Lower lobe of right lung (tissue), 2 donors: ENCODE results near the gene IL1A. TPM values are rescaled to one million over a fixed set of nuclear protein-coding genes. Genes with fewer than 3 reads are reported as not detected.

Experiments used
- ATAC-seq, 2 donors: fragments of 200-7000 bp; cut with Tn5 transposase; one replicate each; pipeline ENCODE4 v1.9.1; 2020 to 2022; ENCODE audit warnings: mild to moderate bottlenecking in 2 of 2, moderate library complexity in 2 of 2
- DNase-seq: peaks from one replicate; pipeline ENCODE4 v3.0.0-alpha.2; 2020
- H3K27ac ChIP-seq: fragments of 200-600 bp; one replicate; pipeline ENCODE4 v1.8.0; 2022
- H3K27me3 ChIP-seq: fragments of 200-600 bp; one replicate; pipeline ENCODE4 v1.8.0; 2022; ENCODE audit warnings: low read depth
- H3K36me3 ChIP-seq: fragments of 200-600 bp; one replicate; pipeline ENCODE4 v1.8.0; 2022; ENCODE audit warnings: mild to moderate bottlenecking
- H3K4me1 ChIP-seq: fragments of 200-600 bp; one replicate; pipeline ENCODE4 v1.8.0; 2022
- H3K4me3 ChIP-seq: fragments of 200-600 bp; one replicate; pipeline ENCODE4 v1.8.0; 2022; ENCODE audit warnings: mild to moderate bottlenecking
- H3K9me3 ChIP-seq: fragments of 200-600 bp; one replicate; pipeline ENCODE4 v1.8.0; 2022
- intact Hi-C: fragments of 100-400 bp; cut with DNase I; formaldehyde crosslinking; loops from one replicate; pipeline ENCODE4 v1.11.0; 2022
- total RNA-seq: library from RNA; stranded (reverse); fragmentation: NEBNext Ultra II Directional; extraction: Animal tissue kit (Norgen Biotek cat#: 25700); gene quantifications from one replicate; pipeline ENCODE4 v1.2.1, GENCODE V29; 2021
- TF ChIP-seq, protein P1 (sequence below): fragments of 200-600 bp; IDR thresholded peaks from one replicate; pipeline ENCODE4 v1.8.0; 2022; ENCODE audit warnings: antibody characterized with exemption, mild to moderate bottlenecking
- donor health status: DM: no; HTN: yes; CAD: no; lungs with severe emphysema.

Gene IL1A
- total RNA-seq, 1 donor from 2014 or later: 2.1 TPM

DNA sequence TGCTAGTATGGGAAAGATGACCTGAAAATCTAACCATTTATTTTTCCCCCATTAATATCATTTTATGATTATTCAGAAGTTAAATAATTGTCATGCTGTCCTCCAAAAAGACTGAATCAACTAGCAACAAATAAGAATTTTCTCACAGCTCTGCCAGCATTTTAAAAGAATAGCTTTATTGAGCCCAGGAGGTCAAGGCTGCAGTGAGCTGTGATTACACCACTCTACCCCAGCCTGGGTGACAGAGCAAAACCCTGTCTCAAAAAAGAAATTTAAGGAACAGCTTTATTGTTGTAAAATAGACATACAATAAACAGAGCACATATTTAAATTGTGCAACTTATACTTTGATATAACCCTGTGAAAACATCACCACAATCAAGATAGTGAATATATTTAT lies 24.8 kb upstream of the IL1A start:
- Histone ChIP-seq H3K4me1 (peaks cover 26% of the 10 kb centered on the region), H3K36me3 (no peaks in the 10 kb centered on the region), H3K27me3 (no peaks in the 10 kb centered on the region), H3K9me3 (no peaks in the 10 kb centered on the region), H3K4me3 (no peak overlapping the region), H3K27ac (no peak overlapping the region)
- TF ChIP-seq, protein P1, sequence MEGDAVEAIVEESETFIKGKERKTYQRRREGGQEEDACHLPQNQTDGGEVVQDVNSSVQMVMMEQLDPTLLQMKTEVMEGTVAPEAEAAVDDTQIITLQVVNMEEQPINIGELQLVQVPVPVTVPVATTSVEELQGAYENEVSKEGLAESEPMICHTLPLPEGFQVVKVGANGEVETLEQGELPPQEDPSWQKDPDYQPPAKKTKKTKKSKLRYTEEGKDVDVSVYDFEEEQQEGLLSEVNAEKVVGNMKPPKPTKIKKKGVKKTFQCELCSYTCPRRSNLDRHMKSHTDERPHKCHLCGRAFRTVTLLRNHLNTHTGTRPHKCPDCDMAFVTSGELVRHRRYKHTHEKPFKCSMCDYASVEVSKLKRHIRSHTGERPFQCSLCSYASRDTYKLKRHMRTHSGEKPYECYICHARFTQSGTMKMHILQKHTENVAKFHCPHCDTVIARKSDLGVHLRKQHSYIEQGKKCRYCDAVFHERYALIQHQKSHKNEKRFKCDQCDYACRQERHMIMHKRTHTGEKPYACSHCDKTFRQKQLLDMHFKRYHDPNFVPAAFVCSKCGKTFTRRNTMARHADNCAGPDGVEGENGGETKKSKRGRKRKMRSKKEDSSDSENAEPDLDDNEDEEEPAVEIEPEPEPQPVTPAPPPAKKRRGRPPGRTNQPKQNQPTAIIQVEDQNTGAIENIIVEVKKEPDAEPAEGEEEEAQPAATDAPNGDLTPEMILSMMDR: no peak
- ATAC-seq: no peak
- DNase-seq: no peak
- intact Hi-C loops: no loop called here

GRCh38 chr2:112807233-112807807 lies 23.0 kb upstream of the IL1A start:
- ATAC-seq (no peak), DNase-seq (no peak)
- no peaks in the 10 kb centered on the region for H3K27me3 ChIP-seq
- H3K27ac ChIP-seq: no peak overlapping the region
- peaks cover 14% of the 10 kb centered on the region for H3K4me1 ChIP-seq
- intact Hi-C loops: no loop called here
- H3K4me3 ChIP-seq: no peak overlapping the region
- H3K36me3 ChIP-seq: no peaks in the 10 kb centered on the region
- TF ChIP-seq, protein P1: no peak
- H3K9me3 ChIP-seq: no peaks in the 10 kb centered on the region

GRCh38 chr2:112805542-112805941 lies 21.2 kb upstream of the IL1A start:
- TF ChIP-seq, protein P1: no peak
- no peak overlapping the region for H3K4me3 ChIP-seq
- no peaks in the 10 kb centered on the region for H3K4me1 ChIP-seq
- no peak for ATAC-seq
- H3K9me3 ChIP-seq: no peaks in the 10 kb centered on the region
- no peak for DNase-seq
- no peak overlapping the region for H3K27ac ChIP-seq
- no peaks in the 10 kb centered on the region for H3K27me3 ChIP-seq
- no peaks in the 10 kb centered on the region for H3K36me3 ChIP-seq
- intact Hi-C loops: no loop called here

- Histone ChIP-seq H3K36me3 (no peaks in the 10 kb centered on the region), H3K27me3 (no peaks in the 10 kb centered on the region), H3K4me1 (no peaks in the 10 kb centered on the region), H3K27ac (no peak overlapping the region), H3K9me3 (no peaks in the 10 kb centered on the region), H3K4me3 (no peak overlapping the region)
- TF ChIP-seq, protein P1: no peak
- ATAC-seq (no peak), DNase-seq (no peak)
- intact Hi-C loops: no loop called here
These were observed 19.6 kb upstream of the IL1A start for GRCh38 chr2:112803691-112804521.

DNA sequence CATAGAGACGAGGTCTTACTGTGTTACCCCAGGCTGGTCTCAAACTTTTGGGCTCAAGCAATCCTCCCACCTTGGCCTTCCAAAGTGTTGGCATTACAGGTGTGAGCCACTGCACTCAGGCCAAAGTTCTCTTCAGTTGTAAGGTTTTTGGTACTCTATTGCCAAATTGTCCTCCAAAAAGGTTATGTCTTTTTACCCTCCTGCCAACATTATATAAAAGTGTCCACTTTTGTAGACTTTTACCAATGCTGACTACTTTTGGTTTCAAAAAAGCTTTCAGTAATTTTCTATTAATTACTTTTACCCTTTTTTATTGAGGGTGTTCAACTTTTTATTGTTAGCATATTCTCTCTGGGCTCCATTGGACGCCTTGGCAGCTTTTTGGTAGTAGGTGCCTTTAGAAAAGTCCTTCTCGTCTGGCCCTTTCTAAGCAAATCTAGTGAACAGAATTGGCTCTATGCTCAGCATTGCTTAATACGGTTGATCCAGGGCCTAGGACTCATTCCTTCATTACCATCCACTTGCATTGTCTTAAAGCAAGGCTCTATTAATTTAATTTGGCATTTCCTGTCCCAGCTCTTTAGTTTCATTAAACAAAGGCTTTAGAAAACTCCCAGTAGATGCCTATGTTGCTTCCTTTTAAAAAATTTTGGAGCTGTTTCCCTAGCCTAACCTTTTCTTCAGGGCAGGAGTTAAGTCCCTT lies 16.7 kb upstream of the IL1A start:
- Histone ChIP-seq H3K27ac (no peak overlapping the region), H3K4me1 (no peaks in the 10 kb centered on the region), H3K9me3 (no peaks in the 10 kb centered on the region), H3K4me3 (no peak overlapping the region), H3K36me3 (no peaks in the 10 kb centered on the region), H3K27me3 (no peaks in the 10 kb centered on the region)
- intact Hi-C loops: no loop called here
- TF ChIP-seq, protein P1: no peak
- ATAC-seq (no peak), DNase-seq (no peak)
